HepG2 (cell line): ENCODE results near the gene MICAL1. TPM values are rescaled to one million over a fixed set of nuclear protein-coding genes. Genes with fewer than 3 reads are reported as not detected.

Source experiments
- CCDC6 ChIP-seq: sonication (generic); formaldehyde crosslinking; IDR thresholded peaks from 2 replicates; pipeline ENCODE4 v1.8.1; 2022; ENCODE audit warnings: mild to moderate bottlenecking, missing genetic modification reagents, moderate library complexity
- CTCF ChIP-seq: sonication (generic); formaldehyde crosslinking; IDR thresholded peaks from 2 replicates; pipeline ENCODE4 v1.5.0; 2020; ENCODE audit warnings: mild to moderate bottlenecking, missing genetic modification reagents, moderate library complexity
- ELF1 ChIP-seq: sonication (generic); formaldehyde crosslinking; IDR thresholded peaks from 2 replicates; pipeline ENCODE4 v1.4.0; 2020; ENCODE audit warnings: missing genetic modification reagents
- EZH2 ChIP-seq: conservative IDR thresholded peaks from 2 replicates; pipeline ENCODE4 v1.6.1; 2012; ENCODE audit warnings: mild to moderate bottlenecking, low read depth, low read length, moderate library complexity
- IKZF4 ChIP-seq: sonication (generic); formaldehyde crosslinking; IDR thresholded peaks from 2 replicates; pipeline ENCODE4 v1.5.1; 2020; ENCODE audit warnings: borderline replicate concordance, mild to moderate bottlenecking, low read depth, missing genetic modification reagents; ENCODE audit errors: not compliant biosample characterization
- IKZF5 ChIP-seq: IDR thresholded peaks from 2 replicates; pipeline ENCODE4 v1.6.1; 2018; ENCODE audit warnings: missing genetic modification reagents, mild to moderate bottlenecking, missing compliant biosample characterization
- KMT2B ChIP-seq: IDR thresholded peaks from 2 replicates; pipeline ENCODE4 v1.6.1; 2016; ENCODE audit warnings: missing genetic modification reagents, missing compliant biosample characterization
- MYC ChIP-seq: sonication (generic); formaldehyde crosslinking; IDR thresholded peaks from 2 replicates; pipeline ENCODE4 v1.9.0; 2021; ENCODE audit warnings: missing genetic modification reagents, borderline replicate concordance
- NFIC ChIP-seq: IDR thresholded peaks from 2 replicates; pipeline ENCODE4 v1.6.1; 2012; ENCODE audit warnings: mild to moderate bottlenecking, low read length, inconsistent platforms
- NR2F1 ChIP-seq, 2 experiments: fragments of 450-650 bp in 1 of 2; formaldehyde crosslinking in 1 of 2; IDR thresholded peaks; 2 replicates each; pipeline versions ENCODE4 v1.5.0 to v1.6.1; 2016 to 2020; ENCODE audit warnings: mild to moderate bottlenecking in 1 of 2, missing compliant biosample characterization in 1 of 2, missing genetic modification reagents in 1 of 2, moderate library complexity in 1 of 2
- SIN3B ChIP-seq: fragments of 150-350 bp; IDR thresholded peaks from 2 replicates; pipeline ENCODE4 v1.6.1; 2014; ENCODE audit warnings: low read length
- THYN1 ChIP-seq: sonication (generic); formaldehyde crosslinking; IDR thresholded peaks from 2 replicates; pipeline ENCODE4 v1.8.1; 2023; ENCODE audit warnings: low read depth, mild to moderate bottlenecking, moderate library complexity, missing genetic modification reagents, borderline replicate concordance
- ZNF101 ChIP-seq: sonication (generic); formaldehyde crosslinking; IDR thresholded peaks from 2 replicates; pipeline ENCODE4 v1.4.0; 2020; ENCODE audit warnings: mild to moderate bottlenecking, low read depth, missing genetic modification reagents, borderline replicate concordance
- ZNF362 ChIP-seq: sonication (generic); formaldehyde crosslinking; IDR thresholded peaks from 2 replicates; pipeline ENCODE4 v1.4.0; 2020; ENCODE audit warnings: missing genetic modification reagents, mild to moderate bottlenecking, borderline replicate concordance
- polyA plus RNA-seq, 8 experiments: library from polyadenylated mRNA; depleted of rRNA in 3 of 8; stranded (reverse) in 7 of 8; unstranded in 1 of 8; fragments of >200 nt; fragmentation: Illumina TruSeq in 4 of 8; extraction: Trizol in 4 of 8; gene quantifications; 2 replicates each; pipeline versions ENCODE4 v1.2.1 to v1.2.3, GENCODE V29; 2011 to 2016; ENCODE audit warnings: low read depth in 4 of 8, missing spikeins in 1 of 8, mixed read lengths in 1 of 8; ENCODE audit not compliant: insufficient read depth in 1 of 8
- total RNA-seq, 5 experiments: library from RNA; depleted of rRNA; stranded (reverse); fragments of >200 nt; fragmentation: Illumina TruSeq; extraction: Trizol; gene quantifications; 2 replicates each; pipeline ENCODE4 v1.2.3, GENCODE V29; 2016; ENCODE audit warnings: low read depth in 1 of 5

The MICAL1 gene
- total and polyA plus RNA-seq, 2 of the 13 experiments (the other 11 are each of a cell fraction or from before 2014, with no cell fraction given) = 6.9 to 39.0 TPM

GRCh38 chr6:109441069-109441816, 14.3 kb downstream of the MICAL1 start (continued):
- TF ChIP-seq IKZF4 = no peak
- no peak for TF ChIP-seq KMT2B
- TF ChIP-seq CTCF (CRISPR knock-in tag) = peak; percentile 49
- TF ChIP-seq THYN1 (CRISPR knock-in tag) = no peak
- no peak for TF ChIP-seq CCDC6 (CRISPR knock-in tag)
- no peak for TF ChIP-seq NR2F1 (CRISPR knock-in tag; IDR thresholded peaks at IDR 0.05)
- no peak for TF ChIP-seq NFIC
- no peak for TF ChIP-seq ZNF101 (CRISPR knock-in tag)
- TF ChIP-seq SIN3B = no peak
- peak; percentile 34; the same call in 1 of the 2 replicates for TF ChIP-seq MYC
- peak; percentile 21; the same call in 1 of the 2 replicates for TF ChIP-seq ELF1
- TF ChIP-seq EZH2 = no peak
- no peak for TF ChIP-seq IKZF5 (CRISPR knock-in tag)
- 0 out of 2 replicates have a peak, but pooled peaks have one; percentile 15 for TF ChIP-seq ZNF362 (CRISPR knock-in tag)
